ENCODE measurements around the gene RXRG.

DNA sequence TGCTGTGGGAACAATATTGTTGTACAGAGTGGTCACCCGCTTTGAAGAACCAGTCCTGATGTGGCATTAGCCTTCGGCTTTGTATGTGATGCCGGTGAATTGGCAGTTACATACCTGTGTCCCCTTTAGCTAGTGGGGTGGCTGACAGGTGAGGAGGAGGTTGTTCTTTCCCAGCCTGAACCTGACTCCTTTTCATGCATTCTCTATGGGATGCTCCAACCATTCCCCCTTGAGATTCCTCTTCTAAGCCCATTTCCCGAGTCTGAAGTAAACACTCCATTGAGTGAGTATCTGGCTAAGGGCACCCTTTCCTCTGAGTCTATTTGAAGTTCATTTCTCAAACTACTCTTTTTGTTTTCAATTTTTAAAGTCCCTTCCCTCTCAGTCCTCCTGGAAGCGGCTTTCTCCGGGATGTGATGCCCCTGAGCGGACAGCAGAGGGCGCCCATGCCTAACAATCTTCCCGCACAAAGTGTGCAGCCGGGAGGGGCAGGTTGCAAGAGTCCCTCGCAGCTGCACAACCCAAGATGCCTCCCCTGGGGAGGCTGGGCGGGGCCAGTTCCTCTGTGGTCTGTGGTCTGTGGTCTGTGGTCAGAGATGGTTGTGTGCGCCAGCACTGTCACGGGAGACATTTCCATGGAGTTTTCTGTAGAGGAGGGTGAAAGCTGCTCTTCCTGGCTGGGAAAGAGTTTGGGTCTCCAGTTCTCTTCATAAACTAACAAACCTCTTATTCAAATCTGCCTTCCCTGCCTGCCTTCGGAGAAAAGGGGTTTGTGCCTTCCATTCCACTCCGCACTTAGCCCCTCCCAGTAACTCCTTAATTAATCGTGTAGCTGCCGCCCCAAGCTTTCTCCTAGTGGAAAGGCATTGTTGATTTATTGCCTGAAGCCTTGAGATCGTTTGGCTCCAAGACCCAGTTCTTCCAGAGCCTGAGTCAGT is 52.0 kb downstream of the RXRG start:
- TF ChIP-seq, protein P1, sequence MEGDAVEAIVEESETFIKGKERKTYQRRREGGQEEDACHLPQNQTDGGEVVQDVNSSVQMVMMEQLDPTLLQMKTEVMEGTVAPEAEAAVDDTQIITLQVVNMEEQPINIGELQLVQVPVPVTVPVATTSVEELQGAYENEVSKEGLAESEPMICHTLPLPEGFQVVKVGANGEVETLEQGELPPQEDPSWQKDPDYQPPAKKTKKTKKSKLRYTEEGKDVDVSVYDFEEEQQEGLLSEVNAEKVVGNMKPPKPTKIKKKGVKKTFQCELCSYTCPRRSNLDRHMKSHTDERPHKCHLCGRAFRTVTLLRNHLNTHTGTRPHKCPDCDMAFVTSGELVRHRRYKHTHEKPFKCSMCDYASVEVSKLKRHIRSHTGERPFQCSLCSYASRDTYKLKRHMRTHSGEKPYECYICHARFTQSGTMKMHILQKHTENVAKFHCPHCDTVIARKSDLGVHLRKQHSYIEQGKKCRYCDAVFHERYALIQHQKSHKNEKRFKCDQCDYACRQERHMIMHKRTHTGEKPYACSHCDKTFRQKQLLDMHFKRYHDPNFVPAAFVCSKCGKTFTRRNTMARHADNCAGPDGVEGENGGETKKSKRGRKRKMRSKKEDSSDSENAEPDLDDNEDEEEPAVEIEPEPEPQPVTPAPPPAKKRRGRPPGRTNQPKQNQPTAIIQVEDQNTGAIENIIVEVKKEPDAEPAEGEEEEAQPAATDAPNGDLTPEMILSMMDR (IDR thresholded peaks at IDR 0.05 in 2 of 3, conservative IDR thresholded peaks at IDR 0.05 in 1 of 3; ENCODE audit: insufficient read depth in 2 of 3, low read depth in 1 of 3, low read length in 3 of 3), result peak; percentile 91 to 98 (median 96)
- TF ChIP-seq EZH2 (IDR thresholded peaks at IDR 0.05; ENCODE audit: borderline replicate concordance, low read depth, low read length) (no peak), NFIC (IDR thresholded peaks at IDR 0.05) (no peak), HMG20B (CRISPR knock-in tag; IDR thresholded peaks at IDR 0.05) (no peak), HLTF (IDR thresholded peaks at IDR 0.05) (no peak), RAD21 (CRISPR knock-in tag; conservative IDR thresholded peaks at IDR 0.05 in 1 of 2, IDR thresholded peaks at IDR 0.05 in 1 of 2) (peak; percentile 92 to 97), RFX5 (IDR thresholded peaks at IDR 0.05; ENCODE audit: low read depth, low read length) (no peak), TCF7L2 (IDR thresholded peaks at IDR 0.05; ENCODE audit: low read depth, low read length) (no peak), TAF1 (IDR thresholded peaks at IDR 0.05; ENCODE audit: control insufficient read depth, extremely low read depth, insufficient read depth, low read length, severe bottlenecking) (no peak)
- TF ChIP-seq, protein P2, sequence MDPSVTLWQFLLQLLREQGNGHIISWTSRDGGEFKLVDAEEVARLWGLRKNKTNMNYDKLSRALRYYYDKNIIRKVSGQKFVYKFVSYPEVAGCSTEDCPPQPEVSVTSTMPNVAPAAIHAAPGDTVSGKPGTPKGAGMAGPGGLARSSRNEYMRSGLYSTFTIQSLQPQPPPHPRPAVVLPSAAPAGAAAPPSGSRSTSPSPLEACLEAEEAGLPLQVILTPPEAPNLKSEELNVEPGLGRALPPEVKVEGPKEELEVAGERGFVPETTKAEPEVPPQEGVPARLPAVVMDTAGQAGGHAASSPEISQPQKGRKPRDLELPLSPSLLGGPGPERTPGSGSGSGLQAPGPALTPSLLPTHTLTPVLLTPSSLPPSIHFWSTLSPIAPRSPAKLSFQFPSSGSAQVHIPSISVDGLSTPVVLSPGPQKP (CRISPR knock-in tag; IDR thresholded peaks at IDR 0.05), result no peak
